Testis (tissue), 3 donors: Measurements from ENCODE around the gene DOK1. TPM values are rescaled to one million over a fixed set of nuclear protein-coding genes. Genes with fewer than 3 reads are reported as not detected.
"Not testable (repeated sequence)": the region's sequence is repeated elsewhere in the genome, so short reads cannot be mapped to it uniquely, and the experiment has no call there.

Experiments used
- DNase-seq: peaks from one replicate; pipeline ENCODE4 v3.0.0-alpha.2; 2019
- H3K27ac ChIP-seq, 2 donors: fragments of 200-600 bp; sonication (generic); one replicate each; pipeline ENCODE4 v1.5.1; 2019
- H3K27me3 ChIP-seq: fragments of 200-600 bp; sonication (generic); one replicate; pipeline ENCODE4 v1.5.1; 2019
- H3K36me3 ChIP-seq: fragments of 200-600 bp; sonication (generic); one replicate; pipeline ENCODE4 v1.5.1; 2017; ENCODE audit warnings: low read depth; ENCODE audit errors: missing control alignments
- H3K4me1 ChIP-seq: fragments of 200-600 bp; sonication (generic); one replicate; pipeline ENCODE4 v1.5.1; 2019
- H3K4me3 ChIP-seq, 2 donors: fragments of 200-600 bp; sonication (generic); one replicate each; pipeline ENCODE4 v1.5.1; 2017 to 2019
- H3K9me3 ChIP-seq: fragments of 200-600 bp; sonication (generic); one replicate; pipeline ENCODE4 v1.5.1; 2017
- POLR2A ChIP-seq: fragments of 450-650 bp; IDR thresholded peaks from one replicate; pipeline ENCODE4 v1.6.1; 2017; ENCODE audit warnings: antibody characterized with exemption, mild to moderate bottlenecking, moderate library complexity
- WGBS, 2 donors: methylation state at CpG; one replicate each; pipeline ENCODE4 v1.1.5; 2018; 5-methylcytosine and 5-hydroxymethylcytosine counted together
- intact Hi-C: fragments of 100-400 bp; cut with DNase I; formaldehyde crosslinking; loops from one replicate; pipeline ENCODE4 v1.15.1; 2023; ENCODE audit warnings: low total_unique reads
- polyA plus RNA-seq: library from polyadenylated mRNA; stranded (reverse); fragments of 350-450 nt; fragmentation: Illumina TruSeq; extraction: RNeasy Lipid Tissue Mini Kit (QIAGEN cat#74804); gene quantifications from one replicate; pipeline ENCODE4 v1.2.3, GENCODE V29; 2014; ENCODE audit warnings: low read depth, low replicate concordance; ENCODE audit not compliant: insufficient read depth
- total RNA-seq, 2 donors: library from RNA; depleted of rRNA; stranded (reverse); fragments of >200 nt; gene quantifications; one replicate each; pipeline ENCODE4 v1.2.3, GENCODE V29; 2016
- TF ChIP-seq, protein P1 (sequence below), 3 experiments: fragments of 450-650 bp in 2 of 3; fragments of 200-600 bp in 1 of 3; sonication (generic) in 1 of 3; IDR thresholded peaks; one replicate each; pipeline ENCODE4 v1.5.1; 2016 to 2019; ENCODE audit warnings: antibody characterized with exemption in 3 of 3, mild to moderate bottlenecking in 2 of 3, moderate library complexity in 1 of 3

Gene DOK1
- total and polyA plus RNA-seq, 3 donors from 2014 or later: 9.3 to 19.3 (median 11.2) TPM

DNA sequence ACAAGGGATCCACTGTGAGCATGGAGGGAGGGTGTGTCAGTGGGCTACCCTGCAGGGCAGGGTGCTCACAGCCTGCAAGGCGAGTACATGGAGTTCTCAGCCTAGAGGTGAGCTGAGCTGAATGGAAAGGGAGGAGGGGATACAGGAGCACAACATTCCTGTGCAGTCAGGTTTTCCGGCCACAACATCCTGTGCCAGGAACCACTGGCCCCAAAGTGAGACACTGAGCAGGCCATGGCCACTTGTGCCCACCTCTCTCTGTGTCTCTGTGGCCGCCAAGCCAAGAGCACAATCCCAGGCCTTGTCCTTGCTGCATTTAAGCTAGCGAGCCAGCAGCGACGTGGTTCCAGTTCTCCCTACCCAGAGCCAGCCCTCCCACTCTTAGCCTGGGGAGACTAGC, 6.1 kb downstream of the DOK1 start:
- H3K4me1 ChIP-seq: peaks cover 4% of the 10 kb centered on the region
- H3K9me3 ChIP-seq: no peaks in the 10 kb centered on the region
- no peaks in the 10 kb centered on the region for H3K36me3 ChIP-seq
- DNase-seq: peak; percentile 38
- H3K27ac ChIP-seq: no peak overlapping the region
- TF ChIP-seq, protein P1, sequence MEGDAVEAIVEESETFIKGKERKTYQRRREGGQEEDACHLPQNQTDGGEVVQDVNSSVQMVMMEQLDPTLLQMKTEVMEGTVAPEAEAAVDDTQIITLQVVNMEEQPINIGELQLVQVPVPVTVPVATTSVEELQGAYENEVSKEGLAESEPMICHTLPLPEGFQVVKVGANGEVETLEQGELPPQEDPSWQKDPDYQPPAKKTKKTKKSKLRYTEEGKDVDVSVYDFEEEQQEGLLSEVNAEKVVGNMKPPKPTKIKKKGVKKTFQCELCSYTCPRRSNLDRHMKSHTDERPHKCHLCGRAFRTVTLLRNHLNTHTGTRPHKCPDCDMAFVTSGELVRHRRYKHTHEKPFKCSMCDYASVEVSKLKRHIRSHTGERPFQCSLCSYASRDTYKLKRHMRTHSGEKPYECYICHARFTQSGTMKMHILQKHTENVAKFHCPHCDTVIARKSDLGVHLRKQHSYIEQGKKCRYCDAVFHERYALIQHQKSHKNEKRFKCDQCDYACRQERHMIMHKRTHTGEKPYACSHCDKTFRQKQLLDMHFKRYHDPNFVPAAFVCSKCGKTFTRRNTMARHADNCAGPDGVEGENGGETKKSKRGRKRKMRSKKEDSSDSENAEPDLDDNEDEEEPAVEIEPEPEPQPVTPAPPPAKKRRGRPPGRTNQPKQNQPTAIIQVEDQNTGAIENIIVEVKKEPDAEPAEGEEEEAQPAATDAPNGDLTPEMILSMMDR (IDR thresholded peaks at IDR 0.05): no peak
- TF ChIP-seq POLR2A: no peak
- 41 to 72% methylated on average over 5 to 6 of the region's 6 CpGs for whole genome bisulfite sequencing, 2 donors
- intact Hi-C loops: no loop called here
- H3K27me3 ChIP-seq: no peaks in the 10 kb centered on the region
- H3K4me3 ChIP-seq: no peak overlapping the region

DNA sequence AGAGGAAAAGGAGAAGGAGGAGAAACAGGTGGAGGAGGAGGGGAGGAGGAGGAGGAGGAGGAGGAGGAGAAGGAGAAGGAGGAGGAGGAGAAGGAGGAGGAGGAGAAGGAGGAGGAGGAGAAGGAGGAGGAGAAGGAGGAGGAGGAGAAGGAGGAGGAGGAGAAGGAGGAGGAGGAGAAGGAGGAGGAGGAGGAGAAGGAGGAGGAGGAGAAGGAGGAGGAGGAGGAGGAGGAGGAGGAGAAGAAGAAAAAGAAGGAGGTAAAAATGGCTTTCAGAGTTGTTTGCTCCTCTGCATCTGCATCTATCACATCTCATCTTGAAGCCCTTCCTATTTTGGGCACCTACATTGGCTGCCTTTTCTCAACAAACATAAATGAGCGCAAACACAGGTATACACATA, 6.5 kb downstream of the DOK1 start:
- H3K9me3 ChIP-seq, H3K27ac ChIP-seq, H3K4me3 ChIP-seq, H3K27me3 ChIP-seq, DNase-seq, intact Hi-C loops, H3K36me3 ChIP-seq, H3K4me1 ChIP-seq: not testable (repeated sequence)
- WGBS, 2 donors: 86 to 100% methylated on average over 1 of the region's 1 CpG

DNA sequence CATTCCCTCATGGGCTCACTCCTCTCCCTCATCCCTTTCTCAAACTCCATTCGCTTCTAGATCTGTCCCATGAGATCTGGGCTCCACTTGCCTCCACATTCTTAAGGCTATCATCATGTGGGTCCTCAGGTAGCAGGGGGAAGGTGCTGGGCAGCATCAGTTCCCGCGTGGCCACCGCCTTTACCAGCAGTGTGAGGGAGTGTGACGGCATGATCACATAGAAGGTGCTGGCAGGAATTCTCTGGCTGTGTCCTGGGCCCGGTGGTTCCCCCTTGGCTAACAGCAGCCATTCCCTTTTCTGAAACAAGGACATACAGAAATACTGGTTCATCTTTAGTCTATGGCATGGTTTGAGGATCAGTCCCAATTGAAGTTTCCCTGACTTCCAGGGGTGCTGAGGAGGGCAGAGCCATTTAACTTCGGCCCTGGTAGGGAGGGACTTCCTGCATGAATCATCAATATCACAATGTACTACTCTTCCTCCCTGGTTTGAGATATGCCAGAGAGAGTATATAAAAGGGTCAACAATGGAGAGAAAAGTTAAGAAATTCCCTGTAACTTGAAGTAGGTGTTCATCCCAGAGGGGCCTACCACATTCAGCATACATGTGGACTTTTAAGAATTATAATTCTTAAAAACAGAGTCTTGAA, 7.7 kb downstream of the DOK1 start:
- intact Hi-C loops: no loop called here

DNA sequence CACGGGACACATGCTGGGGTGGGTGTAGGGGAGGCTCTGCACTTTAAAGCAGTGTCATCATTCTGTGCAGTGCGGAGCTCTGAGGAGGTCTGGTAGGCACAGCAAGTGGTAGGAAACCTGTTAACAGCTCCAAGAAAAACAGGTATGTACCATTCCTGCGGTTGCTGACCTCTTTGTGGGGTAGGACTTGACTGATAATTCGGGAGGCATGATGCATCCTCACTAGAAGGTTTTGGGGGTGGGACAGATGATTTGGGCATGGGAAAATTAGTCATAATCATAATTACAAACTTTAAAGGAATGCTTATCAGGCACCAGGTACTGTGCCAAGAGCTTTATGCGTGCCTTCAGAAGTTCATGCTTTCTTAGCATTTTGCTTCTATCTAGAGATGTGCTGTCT, 9.7 kb downstream of the DOK1 start:
- Histone ChIP-seq H3K4me1 (peaks cover 4% of the 10 kb centered on the region), H3K4me3 (no peak overlapping the region), H3K36me3 (no peaks in the 10 kb centered on the region), H3K27me3 (no peaks in the 10 kb centered on the region), H3K9me3 (no peaks in the 10 kb centered on the region), H3K27ac (no peak overlapping the region)
- no peak for DNase-seq
- no peak for TF ChIP-seq POLR2A
- TF ChIP-seq, protein P1 (IDR thresholded peaks at IDR 0.05): no peak
- intact Hi-C loops: no loop called here
- WGBS, 2 donors: 73 to 85% methylated on average over 5 of the region's 5 CpGs

More for the DNA sequence above, 7.7 kb downstream of the DOK1 start:
- WGBS, 2 donors: 81 to 84% methylated on average over 7 of the region's 7 CpGs
- Histone ChIP-seq H3K36me3 (no peaks in the 10 kb centered on the region), H3K27ac (no peak overlapping the region), H3K9me3 (no peaks in the 10 kb centered on the region), H3K27me3 (no peaks in the 10 kb centered on the region), H3K4me1 (peaks cover 4% of the 10 kb centered on the region), H3K4me3 (no peak overlapping the region)
- no peak for TF ChIP-seq POLR2A
- TF ChIP-seq, protein P1 (IDR thresholded peaks at IDR 0.05): no peak
- DNase-seq: no peak

DNA sequence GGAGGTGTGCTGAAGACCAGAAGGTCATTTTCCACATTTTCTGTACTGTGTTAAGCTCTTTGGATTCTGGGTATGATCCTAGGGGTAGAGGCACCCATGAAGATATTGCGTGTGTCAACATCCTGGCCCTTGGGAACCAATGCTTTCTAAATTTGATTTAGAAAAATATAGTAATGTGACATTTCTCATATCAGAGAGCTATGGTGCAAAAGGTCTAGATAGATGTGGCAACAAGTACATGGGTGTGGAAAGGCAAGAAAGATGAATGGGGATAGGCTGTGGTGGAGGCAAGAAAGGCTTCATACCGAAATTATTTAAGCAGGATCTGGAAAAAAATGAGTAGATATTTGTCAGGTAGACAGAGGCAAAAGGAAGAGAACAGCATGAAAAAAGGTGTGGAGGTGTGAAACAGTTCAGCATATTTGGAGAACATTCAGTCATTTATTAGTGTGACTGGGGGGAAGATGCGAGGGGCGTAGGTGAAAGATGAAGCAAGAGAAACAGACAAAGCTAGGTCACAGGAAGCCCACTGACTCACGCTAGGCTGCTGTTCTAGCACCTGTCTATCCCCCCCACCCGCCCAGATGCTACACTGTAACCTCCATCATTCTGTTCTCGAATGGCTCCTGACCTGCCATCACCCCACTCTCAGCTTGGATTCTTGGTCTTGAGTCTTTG, 11.7 kb downstream of the DOK1 start:
- Histone ChIP-seq H3K27me3 (no peaks in the 10 kb centered on the region), H3K27ac (no peak overlapping the region), H3K4me3 (no peak overlapping the region), H3K9me3 (no peaks in the 10 kb centered on the region), H3K4me1 (no peaks in the 10 kb centered on the region), H3K36me3 (no peaks in the 10 kb centered on the region)
- intact Hi-C loops: no loop called here
- WGBS, 2 donors: 77 to 80% methylated on average over 7 of the region's 7 CpGs
- TF ChIP-seq, protein P1 (IDR thresholded peaks at IDR 0.05): no peak
- DNase-seq: no peak
